ENCODE data around the gene DHRSX.

Gene DHRSX

DNA sequence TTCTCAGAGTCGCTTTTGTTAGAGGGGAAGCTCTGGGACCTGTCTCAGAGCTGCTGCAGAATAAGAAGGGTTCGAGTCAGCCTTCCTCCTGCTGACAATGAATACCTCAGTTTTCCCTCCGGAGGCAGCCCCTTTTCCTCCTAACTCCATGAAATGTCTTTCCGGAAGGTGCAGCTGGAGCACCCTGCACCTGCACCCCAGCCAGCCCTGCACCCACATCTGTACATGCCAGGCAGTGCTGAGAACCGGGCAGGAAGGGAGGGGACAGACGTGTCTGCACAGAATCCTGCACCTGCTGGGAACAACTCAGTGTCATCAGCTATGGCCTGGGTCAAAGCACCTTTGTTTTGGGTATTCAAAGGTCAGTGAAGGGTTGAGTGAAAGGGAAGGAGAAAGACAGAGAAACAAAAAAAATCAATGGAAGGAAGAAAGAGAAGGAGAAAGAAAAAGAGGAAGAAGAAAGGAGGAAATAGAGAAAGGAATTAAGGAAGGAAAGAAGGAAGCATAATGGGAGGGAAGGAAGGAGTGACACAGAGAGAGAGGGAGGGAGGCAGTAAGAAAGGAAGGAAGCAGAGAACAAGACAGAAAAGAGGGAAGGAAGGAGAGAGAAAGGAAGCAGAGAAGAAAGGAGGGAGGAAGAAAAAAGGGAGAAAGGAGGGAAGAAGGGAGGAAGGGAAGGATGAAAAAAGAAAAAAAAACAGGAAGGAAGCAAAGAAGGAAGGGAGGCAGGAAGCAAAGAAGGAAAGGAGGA is 273.7 kb downstream of the DHRSX start:
- Histone ChIP-seq H3K4me2 (ENCODE audit: low read length) (no peak overlapping the region), H3K4me3 (ENCODE audit: low read length) (no peak overlapping the region), H3K79me2 (ENCODE audit: control insufficient read depth, low read length) (no peaks in the 10 kb centered on the region), H3K27me3 (ENCODE audit: control insufficient read depth, low read length) (no peaks in the 10 kb centered on the region), H3K4me1 (ENCODE audit: control insufficient read depth, low read length) (no peaks in the 10 kb centered on the region), H3F3A (ENCODE audit: control insufficient read depth, insufficient read depth) (no peaks in the 10 kb centered on the region), H3K36me3 (ENCODE audit: control insufficient read depth, low read length) (no peaks in the 10 kb centered on the region), H4K20me1 (ENCODE audit: control insufficient read depth, insufficient read depth, low read depth, low read length) (no peaks in the 10 kb centered on the region), H3K9me3 (ENCODE audit: control insufficient read depth, insufficient read depth, low read length) (peaks cover 36% of the 10 kb centered on the region; the same call in 1 of the 2 replicates), H3K27ac (ENCODE audit: low read depth, low read length) (no peak overlapping the region), H3K9me2 (replicated peaks; ENCODE audit: control insufficient read depth, low read length) (no peaks in the 10 kb centered on the region)
- no peak for TF ChIP-seq EZH2phosphoT487 (IDR thresholded peaks at IDR 0.05; ENCODE audit: borderline replicate concordance, low read length)
- TF ChIP-seq, protein P1, sequence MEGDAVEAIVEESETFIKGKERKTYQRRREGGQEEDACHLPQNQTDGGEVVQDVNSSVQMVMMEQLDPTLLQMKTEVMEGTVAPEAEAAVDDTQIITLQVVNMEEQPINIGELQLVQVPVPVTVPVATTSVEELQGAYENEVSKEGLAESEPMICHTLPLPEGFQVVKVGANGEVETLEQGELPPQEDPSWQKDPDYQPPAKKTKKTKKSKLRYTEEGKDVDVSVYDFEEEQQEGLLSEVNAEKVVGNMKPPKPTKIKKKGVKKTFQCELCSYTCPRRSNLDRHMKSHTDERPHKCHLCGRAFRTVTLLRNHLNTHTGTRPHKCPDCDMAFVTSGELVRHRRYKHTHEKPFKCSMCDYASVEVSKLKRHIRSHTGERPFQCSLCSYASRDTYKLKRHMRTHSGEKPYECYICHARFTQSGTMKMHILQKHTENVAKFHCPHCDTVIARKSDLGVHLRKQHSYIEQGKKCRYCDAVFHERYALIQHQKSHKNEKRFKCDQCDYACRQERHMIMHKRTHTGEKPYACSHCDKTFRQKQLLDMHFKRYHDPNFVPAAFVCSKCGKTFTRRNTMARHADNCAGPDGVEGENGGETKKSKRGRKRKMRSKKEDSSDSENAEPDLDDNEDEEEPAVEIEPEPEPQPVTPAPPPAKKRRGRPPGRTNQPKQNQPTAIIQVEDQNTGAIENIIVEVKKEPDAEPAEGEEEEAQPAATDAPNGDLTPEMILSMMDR (IDR thresholded peaks at IDR 0.05; ENCODE audit: low read depth, low read length, poor library complexity, severe bottlenecking), result no peak

DNA sequence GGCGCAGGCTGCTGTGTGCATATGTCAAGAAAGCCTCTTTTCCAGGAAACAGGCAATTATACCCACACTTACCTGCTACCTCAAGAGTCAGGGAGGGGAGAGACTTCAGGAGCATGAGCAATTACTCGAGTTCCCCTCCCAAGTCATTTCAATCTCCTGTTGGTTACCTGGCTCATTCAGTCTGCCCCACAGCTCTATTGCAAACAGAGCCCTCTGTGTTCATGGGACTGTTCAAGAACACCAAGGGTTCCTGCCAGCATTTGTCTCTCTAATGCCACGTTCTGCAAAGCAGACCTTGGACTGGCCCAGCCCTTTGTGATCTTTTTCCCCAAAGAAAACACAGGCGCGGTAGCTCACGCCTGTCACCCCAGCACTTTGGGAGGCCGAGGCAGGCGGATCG is 274.6 kb downstream of the DHRSX start:
- H3K36me3 ChIP-seq (ENCODE audit: control insufficient read depth, low read length), result no peaks in the 10 kb centered on the region; the same call in 1 of the 2 replicates
- TF ChIP-seq EZH2phosphoT487 (IDR thresholded peaks at IDR 0.05; ENCODE audit: borderline replicate concordance, low read length), result no peak
- TF ChIP-seq, protein P1 (IDR thresholded peaks at IDR 0.05; ENCODE audit: low read depth, low read length, poor library complexity, severe bottlenecking), result no peak
- no peak overlapping the region for H3K27ac ChIP-seq (ENCODE audit: low read depth, low read length)

DNA sequence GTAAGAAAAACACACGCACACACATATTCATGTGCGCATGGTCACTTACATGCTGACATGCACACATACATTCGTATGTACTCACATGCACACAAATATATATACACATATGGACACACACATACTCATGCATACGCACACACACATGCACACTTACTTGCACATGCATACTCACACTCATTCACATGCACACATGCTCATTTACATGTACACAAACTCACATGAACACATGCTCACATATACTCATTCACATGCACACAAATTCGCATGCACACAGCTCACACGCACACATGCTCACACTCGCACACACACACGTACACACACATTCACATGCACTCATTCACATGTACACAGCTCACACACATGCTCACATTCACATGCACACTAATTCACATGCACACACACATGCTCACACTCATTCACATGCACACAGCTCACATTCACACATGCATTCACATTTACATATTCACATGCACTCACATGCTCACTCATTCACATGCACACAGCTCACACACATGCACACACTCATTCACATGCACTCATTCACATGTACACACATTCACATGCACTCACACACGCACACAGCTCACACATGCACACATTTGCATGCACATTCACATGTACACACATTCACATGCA is 276.1 kb downstream of the DHRSX start:
- Histone ChIP-seq H3K36me3 (ENCODE audit: control insufficient read depth, low read length) (peaks cover 9% of the 10 kb centered on the region), H3F3A (ENCODE audit: control insufficient read depth, insufficient read depth) (no peaks in the 10 kb centered on the region), H3K27ac (ENCODE audit: low read depth, low read length) (no peak overlapping the region), H3K4me2 (ENCODE audit: low read length) (no peak overlapping the region), H3K4me1 (ENCODE audit: control insufficient read depth, low read length) (no peaks in the 10 kb centered on the region), H3K9me2 (replicated peaks; ENCODE audit: control insufficient read depth, low read length) (no peaks in the 10 kb centered on the region), H3K9me3 (ENCODE audit: control insufficient read depth, insufficient read depth, low read length) (peaks cover 44% of the 10 kb centered on the region; the same call in 1 of the 2 replicates), H3K27me3 (ENCODE audit: control insufficient read depth, low read length) (no peaks in the 10 kb centered on the region), H4K20me1 (ENCODE audit: control insufficient read depth, insufficient read depth, low read depth, low read length) (no peaks in the 10 kb centered on the region), H3K79me2 (ENCODE audit: control insufficient read depth, low read length) (no peaks in the 10 kb centered on the region), H3K4me3 (ENCODE audit: low read length) (no peak overlapping the region)
- TF ChIP-seq, protein P1 (IDR thresholded peaks at IDR 0.05; ENCODE audit: low read depth, low read length, poor library complexity, severe bottlenecking), result no peak
- no peak for TF ChIP-seq EZH2phosphoT487 (IDR thresholded peaks at IDR 0.05; ENCODE audit: borderline replicate concordance, low read length)

More for the DNA sequence above, 274.6 kb downstream of the DHRSX start:
- Histone ChIP-seq H3K79me2 (ENCODE audit: control insufficient read depth, low read length) (no peaks in the 10 kb centered on the region), H3K9me2 (replicated peaks; ENCODE audit: control insufficient read depth, low read length) (no peaks in the 10 kb centered on the region), H3K4me1 (ENCODE audit: control insufficient read depth, low read length) (no peaks in the 10 kb centered on the region), H3K4me3 (ENCODE audit: low read length) (no peak overlapping the region), H3K4me2 (ENCODE audit: low read length) (no peak overlapping the region), H4K20me1 (ENCODE audit: control insufficient read depth, insufficient read depth, low read depth, low read length) (no peaks in the 10 kb centered on the region), H3K27me3 (ENCODE audit: control insufficient read depth, low read length) (no peaks in the 10 kb centered on the region), H3K9me3 (ENCODE audit: control insufficient read depth, insufficient read depth, low read length) (peaks cover 38% of the 10 kb centered on the region; the same call in 1 of the 2 replicates), H3F3A (ENCODE audit: control insufficient read depth, insufficient read depth) (no peaks in the 10 kb centered on the region)
